HEK293T (cell line): Measurements from ENCODE around the gene MAB21L2.
"Not testable (repeated sequence)": the region's sequence is repeated elsewhere in the genome, so short reads cannot be mapped to it uniquely, and the experiment has no call there.

Experiments used
- CTCF ChIA-PET: fragments of 350-600 bp; formaldehyde crosslinking; extraction: SDS; loops from one replicate; lab custom pipeline; 2021; ENCODE audit warnings: antibody characterized with exemption, inconsistent platforms; lab: Yijun Ruan, JAX
- POLR2A ChIA-PET: fragments of 350-600 bp; formaldehyde crosslinking; extraction: SDS; loops from one replicate; lab custom pipeline; 2020; ENCODE audit warnings: antibody characterized with exemption, inconsistent platforms; lab: Yijun Ruan, JAX
- DNase-seq: peaks from one replicate; pipeline ENCODE4 v3.0.0; 2012; ENCODE audit warnings: mixed read lengths; ENCODE audit errors: extremely low spot score
- ARNT ChIP-seq: fragments of 450-650 bp; IDR thresholded peaks from 2 replicates; pipeline ENCODE4 v1.6.1; 2017; ENCODE audit warnings: mild to moderate bottlenecking
- BHLHE40 ChIP-seq: fragments of 450-650 bp; IDR thresholded peaks from 2 replicates; pipeline ENCODE4 v1.6.1; 2016; ENCODE audit warnings: mild to moderate bottlenecking, moderate library complexity, borderline replicate concordance
- CTBP1 ChIP-seq: fragments of 450-650 bp; IDR thresholded peaks from 2 replicates; pipeline ENCODE4 v1.6.1; 2016; ENCODE audit warnings: borderline replicate concordance
- ELF4 ChIP-seq: fragments of 450-650 bp; IDR thresholded peaks from 2 replicates; pipeline ENCODE4 v1.6.1; 2017; ENCODE audit warnings: antibody characterized with exemption
- FOXA1 ChIP-seq: fragments of 450-650 bp; IDR thresholded peaks from 2 replicates; pipeline ENCODE4 v1.6.1; 2016; ENCODE audit warnings: mild to moderate bottlenecking
- FOXK2 ChIP-seq: fragments of 450-650 bp; IDR thresholded peaks from 2 replicates; pipeline ENCODE4 v1.6.1; 2016; ENCODE audit warnings: mild to moderate bottlenecking
- FOXM1 ChIP-seq: fragments of 450-650 bp; IDR thresholded peaks from 2 replicates; pipeline ENCODE4 v1.6.1; 2017; ENCODE audit warnings: mild to moderate bottlenecking, borderline replicate concordance
- HDGF ChIP-seq: fragments of 450-650 bp; IDR thresholded peaks from 2 replicates; pipeline ENCODE4 v1.6.1; 2017; ENCODE audit warnings: antibody characterized with exemption, borderline replicate concordance
- L3MBTL2 ChIP-seq: fragments of 450-650 bp; conservative IDR thresholded peaks from 2 replicates; pipeline ENCODE4 v1.6.1; 2016; ENCODE audit warnings: mild to moderate bottlenecking
- LEF1 ChIP-seq: fragments of 450-650 bp; IDR thresholded peaks from 2 replicates; pipeline ENCODE4 v1.6.1; 2017; ENCODE audit warnings: mild to moderate bottlenecking, borderline replicate concordance
- NFRKB ChIP-seq: fragments of 450-650 bp; IDR thresholded peaks from 2 replicates; pipeline ENCODE4 v1.6.1; 2016; ENCODE audit warnings: mild to moderate bottlenecking, moderate library complexity
- SP1 ChIP-seq: fragments of 450-650 bp; IDR thresholded peaks from 2 replicates; pipeline ENCODE4 v1.6.1; 2017
- SUZ12 ChIP-seq: fragments of 450-650 bp; IDR thresholded peaks from 2 replicates; pipeline ENCODE4 v1.6.1; 2016; ENCODE audit warnings: mild to moderate bottlenecking
- TARDBP ChIP-seq: fragments of 450-650 bp; IDR thresholded peaks from 2 replicates; pipeline ENCODE4 v1.6.1; 2016
- ZNF384 ChIP-seq: fragments of 450-650 bp; IDR thresholded peaks from 2 replicates; pipeline ENCODE4 v1.6.1; 2016
- TF ChIP-seq, protein P1 (sequence below): fragments of 450-650 bp; IDR thresholded peaks from 2 replicates; pipeline ENCODE4 v1.6.1; 2016

The MAB21L2 gene

GRCh38 chr4:150541681-150542080 lies 40.3 kb upstream of the MAB21L2 start:
- ChIA-PET POLR2A (no interaction called here), CTCF (no interaction called here)
- TF ChIP-seq HDGF, result no peak
- no peak for DNase-seq

GRCh38 chr4:150543042-150543441 lies 38.9 kb upstream of the MAB21L2 start:
- no peak for DNase-seq
- ChIA-PET POLR2A (no interaction called here), CTCF (no interaction called here)
- TF ChIP-seq CTBP1 (no peak), FOXA1 (no peak), NFRKB (no peak), FOXK2 (no peak), ELF4 (no peak), ZNF384 (no peak), SP1 (no peak)

- TF ChIP-seq L3MBTL2 (no peak), FOXA1 (no peak)
- POLR2A ChIA-PET, result no interaction called here
- no peak for DNase-seq
- CTCF ChIA-PET, result no interaction called here
Measured at GRCh38 chr4:150546286-150546685, 35.7 kb upstream of the MAB21L2 start.

DNA sequence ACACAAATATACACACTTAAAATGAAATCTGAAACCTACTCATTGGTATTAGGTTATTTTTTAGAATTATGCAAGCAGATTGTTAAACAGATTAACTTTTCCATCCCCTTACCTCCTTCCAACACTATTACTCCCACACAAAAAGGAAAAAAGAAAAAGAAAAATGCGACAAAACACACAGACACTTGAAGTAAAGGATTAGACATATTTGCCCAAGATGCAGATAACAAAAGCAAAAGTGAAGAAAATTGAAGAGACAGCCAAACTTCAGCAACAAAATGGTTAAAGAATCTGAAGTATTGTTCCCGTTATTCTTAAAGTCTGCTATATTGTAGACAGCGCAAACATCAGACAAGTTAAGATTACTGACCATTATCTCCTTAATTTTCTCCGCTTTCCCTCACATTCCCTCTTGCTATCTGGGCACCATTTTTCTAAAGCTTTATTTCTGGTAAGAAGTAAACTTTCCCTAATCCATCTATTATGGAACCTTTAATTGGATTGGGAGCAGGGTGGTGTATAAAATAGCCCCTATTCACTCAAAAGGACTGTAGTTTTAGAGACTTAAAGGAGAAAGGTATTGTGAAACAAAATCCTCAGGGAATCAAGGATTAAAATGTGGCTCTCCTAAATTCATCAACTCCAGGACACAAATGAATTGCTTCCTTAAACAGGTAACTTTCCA lies 34.7 kb upstream of the MAB21L2 start:
- ChIA-PET CTCF (no interaction called here), POLR2A (no interaction called here)
- TF ChIP-seq, protein P1, sequence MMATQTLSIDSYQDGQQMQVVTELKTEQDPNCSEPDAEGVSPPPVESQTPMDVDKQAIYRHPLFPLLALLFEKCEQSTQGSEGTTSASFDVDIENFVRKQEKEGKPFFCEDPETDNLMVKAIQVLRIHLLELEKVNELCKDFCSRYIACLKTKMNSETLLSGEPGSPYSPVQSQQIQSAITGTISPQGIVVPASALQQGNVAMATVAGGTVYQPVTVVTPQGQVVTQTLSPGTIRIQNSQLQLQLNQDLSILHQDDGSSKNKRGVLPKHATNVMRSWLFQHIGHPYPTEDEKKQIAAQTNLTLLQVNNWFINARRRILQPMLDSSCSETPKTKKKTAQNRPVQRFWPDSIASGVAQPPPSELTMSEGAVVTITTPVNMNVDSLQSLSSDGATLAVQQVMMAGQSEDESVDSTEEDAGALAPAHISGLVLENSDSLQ, result no peak
- TF ChIP-seq NFRKB (no peak), SP1 (no peak), ELF4 (no peak), L3MBTL2 (no peak), FOXM1 (no peak), FOXA1 (no peak), CTBP1 (no peak), TARDBP (no peak), ARNT (no peak), FOXK2 (no peak), HDGF (no peak), BHLHE40 (no peak), ZNF384 (no peak), SUZ12 (no peak), LEF1 (no peak)
- no peak for DNase-seq

- CTCF ChIA-PET, DNase-seq, POLR2A ChIA-PET: not testable (repeated sequence)
Measured at GRCh38 chr4:150557811-150558210, 24.1 kb upstream of the MAB21L2 start.

GRCh38 chr4:150561143-150561737 lies 20.7 kb upstream of the MAB21L2 start:
- no peak for DNase-seq
- TF ChIP-seq LEF1, result no peak
- TF ChIP-seq SP1, result no peak
- POLR2A ChIA-PET, result no interaction called here
- CTCF ChIA-PET, result no interaction called here

DNA sequence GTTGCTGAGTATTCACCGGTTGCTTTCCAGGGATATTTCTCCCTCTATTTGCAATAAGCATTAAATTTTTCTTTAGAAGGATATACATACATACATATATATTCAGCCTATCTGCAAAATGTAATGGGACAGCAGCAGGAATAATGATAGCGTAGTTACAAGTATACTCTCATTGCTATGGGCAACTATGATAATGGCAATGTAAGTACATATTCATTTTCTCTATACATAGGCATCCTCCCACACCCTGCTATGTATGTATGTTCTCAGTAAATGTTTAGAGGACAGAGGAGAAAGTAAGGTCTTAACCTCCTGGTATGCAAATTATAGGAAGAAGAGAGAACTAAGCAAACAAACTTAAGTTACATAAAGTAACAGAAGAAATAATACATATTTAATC lies 19.7 kb upstream of the MAB21L2 start:
- POLR2A ChIA-PET, result no interaction called here
- DNase-seq, result no peak
- TF ChIP-seq ELF4 (no peak), LEF1 (no peak), FOXA1 (no peak), ZNF384 (no peak), ARNT (no peak), BHLHE40 (no peak), FOXM1 (no peak), L3MBTL2 (no peak), SUZ12 (no peak), SP1 (no peak), NFRKB (no peak), TARDBP (no peak), CTBP1 (no peak)
- TF ChIP-seq, protein P1, result no peak
- CTCF ChIA-PET, result no interaction called here

DNA sequence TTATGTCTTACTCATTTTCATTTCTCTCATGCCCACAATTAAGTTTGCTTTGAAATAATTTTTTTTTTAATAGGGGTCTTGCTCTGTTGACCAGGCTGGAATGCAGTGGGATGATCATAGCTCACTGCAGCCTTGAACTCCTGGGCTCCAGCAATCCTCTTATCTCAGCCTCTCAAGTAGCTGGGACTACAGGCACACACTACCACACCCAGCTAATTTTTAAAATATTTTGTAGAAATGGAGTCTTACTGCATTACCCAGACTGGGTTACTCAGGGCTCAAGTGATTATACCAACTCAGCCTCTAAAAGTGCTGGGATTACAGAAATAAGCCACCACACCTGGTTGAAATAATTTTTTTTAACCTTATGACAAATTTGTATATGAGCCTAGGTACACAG lies 19.2 kb upstream of the MAB21L2 start:
- no peak for DNase-seq
- ChIA-PET POLR2A (no interaction called here), CTCF (no interaction called here)
- no peak for TF ChIP-seq FOXK2
- TF ChIP-seq, protein P1, result no peak
- no peak for TF ChIP-seq FOXA1
- TF ChIP-seq FOXM1, result no peak
- no peak for TF ChIP-seq TARDBP
- no peak for TF ChIP-seq NFRKB
- TF ChIP-seq LEF1, result no peak
- TF ChIP-seq ELF4, result no peak
- no peak for TF ChIP-seq ARNT
- no peak for TF ChIP-seq L3MBTL2
- no peak for TF ChIP-seq CTBP1
- TF ChIP-seq HDGF, result no peak

GRCh38 chr4:150564967-150565366 lies 17.0 kb upstream of the MAB21L2 start:
- POLR2A ChIA-PET, DNase-seq, CTCF ChIA-PET: not testable (repeated sequence)
